Keratinocyte (primary cell): Measurements from ENCODE around the gene MGAM2. TPM values are rescaled to one million over a fixed set of nuclear protein-coding genes. Genes with fewer than 3 reads are reported as not detected.

Source experiments
- DNase-seq: peaks from one replicate; pipeline ENCODE4 v3.0.0-alpha.2; 2011; ENCODE audit warnings: low read depth, missing footprints, low spot score
- FAIRE-seq: peaks from 2 replicates; lab custom pipeline; 2011; peaks lifted over from hg19 to GRCh38; lab: Jason Lieb, UNC
- H2AFZ ChIP-seq: 2 replicates; pipeline ENCODE4 v1.6.0; 2012; ENCODE audit warnings: low read length, control low read depth, inconsistent platforms; ENCODE audit not compliant: control insufficient read depth
- H3K27ac ChIP-seq: 2 replicates; pipeline ENCODE4 v1.5.1; 2011; ENCODE audit warnings: low read length; ENCODE audit not compliant: control insufficient read depth, insufficient read depth
- H3K27me3 ChIP-seq: 3 replicates; pipeline ENCODE4 v1.6.0; 2011; ENCODE audit warnings: low read length; ENCODE audit not compliant: control insufficient read depth, insufficient read depth; ENCODE audit errors: extremely low read depth
- H3K36me3 ChIP-seq, 2 experiments: 2 replicates in 1 of 2; 3 replicates in 1 of 2; pipeline ENCODE4 v1.5.1; 2011; ENCODE audit warnings: low read length in 2 of 2, mild to moderate bottlenecking in 1 of 2; ENCODE audit not compliant: control insufficient read depth in 2 of 2, insufficient read depth in 2 of 2; ENCODE audit errors: extremely low read depth in 1 of 2
- H3K4me1 ChIP-seq: 3 replicates; pipeline ENCODE4 v1.5.1; 2011; ENCODE audit warnings: low read length; ENCODE audit not compliant: control insufficient read depth, insufficient read depth; ENCODE audit errors: extremely low read depth
- H3K4me2 ChIP-seq: 3 replicates; pipeline ENCODE4 v1.6.0; 2011; ENCODE audit warnings: low read depth, low read length; ENCODE audit not compliant: control insufficient read depth, insufficient read depth; ENCODE audit errors: extremely low read depth
- H3K4me3 ChIP-seq, 3 experiments: fragments of 200-600 bp in 1 of 3; sonication (generic) in 1 of 3; 2 replicates in 2 of 3; 3 replicates in 1 of 3; pipeline ENCODE4 v1.5.1; 2011 to 2016; ENCODE audit warnings: low read length in 3 of 3, mild to moderate bottlenecking in 3 of 3, control low read depth in 2 of 3, inconsistent platforms in 1 of 3, low read depth in 1 of 3, mixed read lengths in 1 of 3, mixed run types in 1 of 3, moderate library complexity in 1 of 3; ENCODE audit not compliant: control insufficient read depth in 2 of 3, insufficient read depth in 2 of 3; ENCODE audit errors: extremely low read depth in 1 of 3
- H3K79me2 ChIP-seq: 2 replicates; pipeline ENCODE4 v1.6.0; 2012; ENCODE audit warnings: low read length; ENCODE audit not compliant: control insufficient read depth, insufficient read depth
- H3K9ac ChIP-seq: 3 replicates; pipeline ENCODE4 v1.6.0; 2011; ENCODE audit warnings: low read length; ENCODE audit not compliant: control insufficient read depth, insufficient read depth; ENCODE audit errors: extremely low read depth
- H3K9me1 ChIP-seq: 3 replicates; pipeline ENCODE4 v1.6.0; 2011; ENCODE audit warnings: low read length; ENCODE audit not compliant: control insufficient read depth, insufficient read depth; ENCODE audit errors: extremely low read depth
- H3K9me3 ChIP-seq: 2 replicates; pipeline ENCODE4 v1.5.1; 2012; ENCODE audit warnings: low read depth, low read length; ENCODE audit not compliant: control insufficient read depth
- H4K20me1 ChIP-seq: 3 replicates; pipeline ENCODE4 v1.6.0; 2011; ENCODE audit warnings: low read length; ENCODE audit not compliant: control insufficient read depth, insufficient read depth; ENCODE audit errors: extremely low read depth
- EZH2 ChIP-seq: IDR thresholded peaks from one replicate; pipeline ENCODE4 v1.6.1; 2012; ENCODE audit warnings: inconsistent platforms, mild to moderate bottlenecking, low read length, moderate library complexity
- dilution Hi-C: fragments of 300-500 bp; cut with MboI; formaldehyde crosslinking; loops from one replicate; pipeline ENCODE4 v1.7.0; 2020; ENCODE audit warnings: low sequenced_read_pairs; ENCODE audit not compliant: extremely low pct_ligation_motif_present
- polyA plus RNA-seq, 5 experiments: library from polyadenylated mRNA; depleted of rRNA in 3 of 5; stranded (reverse) in 3 of 5; stranded (forward) in 1 of 5; unstranded in 1 of 5; fragments of >200 nt; gene quantifications; 1 replicate in 1 of 5; 2 replicates in 3 of 5; 3 replicates in 1 of 5; pipeline versions ENCODE4 v1.2.1 to v1.2.3, GENCODE V29; 2011 to 2012; ENCODE audit warnings: missing spikeins in 2 of 5, low read depth in 1 of 5, low replicate concordance in 1 of 5
- TF ChIP-seq, protein P1 (sequence below), 3 experiments: IDR thresholded peaks in 1 of 3; conservative IDR thresholded peaks in 1 of 3; optimal IDR thresholded peaks in 1 of 3; 2 replicates in 2 of 3; 3 replicates in 1 of 3; pipeline versions ENCODE3 to v1.5.1; 2011; ENCODE audit warnings: low read length in 3 of 3, mild to moderate bottlenecking in 3 of 3, moderate library complexity in 2 of 3, control low read depth in 1 of 3, inconsistent platforms in 1 of 3; ENCODE audit not compliant: insufficient read depth in 2 of 3; ENCODE audit errors: extremely low read depth in 1 of 3

Gene MGAM2
- polyA plus RNA-seq, 1 donor (not counting 4 experiments of a cell fraction or from before 2014, with no cell fraction given) = 0.04 TPM

DNA sequence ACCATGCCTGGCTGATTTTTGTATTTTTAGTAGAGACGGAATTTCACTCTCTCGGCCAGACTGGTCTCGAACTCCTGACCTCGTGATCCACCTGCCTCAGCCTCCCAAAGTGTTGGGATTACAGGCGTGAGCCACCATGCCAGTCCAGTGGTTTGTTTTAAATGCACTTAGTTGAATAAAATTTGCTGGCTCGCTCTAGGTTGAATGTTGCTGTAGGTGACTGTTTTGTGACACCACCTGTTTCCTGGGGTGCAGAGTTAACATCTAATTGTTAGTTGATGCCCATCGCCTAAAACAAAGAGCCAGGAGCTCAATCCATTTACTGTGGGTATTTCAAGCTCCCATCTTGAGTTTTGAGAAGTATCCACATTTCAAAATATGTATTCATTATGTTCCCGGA is 31.2 kb downstream of the MGAM2 start:
- Histone ChIP-seq H3K9me3 (no peaks in the 10 kb centered on the region), H3K27me3 (no peaks in the 10 kb centered on the region), H3K9me1 (no peaks in the 10 kb centered on the region), H2AFZ (no peak overlapping the region), H3K4me2 (no peak overlapping the region), H3K4me1 (no peaks in the 10 kb centered on the region), H3K36me3 (no peaks in the 10 kb centered on the region), H3K27ac (no peak overlapping the region), H4K20me1 (no peaks in the 10 kb centered on the region), H3K4me3 (no peak overlapping the region), H3K79me2 (no peaks in the 10 kb centered on the region), H3K9ac (no peak overlapping the region)
- TF ChIP-seq, protein P1, sequence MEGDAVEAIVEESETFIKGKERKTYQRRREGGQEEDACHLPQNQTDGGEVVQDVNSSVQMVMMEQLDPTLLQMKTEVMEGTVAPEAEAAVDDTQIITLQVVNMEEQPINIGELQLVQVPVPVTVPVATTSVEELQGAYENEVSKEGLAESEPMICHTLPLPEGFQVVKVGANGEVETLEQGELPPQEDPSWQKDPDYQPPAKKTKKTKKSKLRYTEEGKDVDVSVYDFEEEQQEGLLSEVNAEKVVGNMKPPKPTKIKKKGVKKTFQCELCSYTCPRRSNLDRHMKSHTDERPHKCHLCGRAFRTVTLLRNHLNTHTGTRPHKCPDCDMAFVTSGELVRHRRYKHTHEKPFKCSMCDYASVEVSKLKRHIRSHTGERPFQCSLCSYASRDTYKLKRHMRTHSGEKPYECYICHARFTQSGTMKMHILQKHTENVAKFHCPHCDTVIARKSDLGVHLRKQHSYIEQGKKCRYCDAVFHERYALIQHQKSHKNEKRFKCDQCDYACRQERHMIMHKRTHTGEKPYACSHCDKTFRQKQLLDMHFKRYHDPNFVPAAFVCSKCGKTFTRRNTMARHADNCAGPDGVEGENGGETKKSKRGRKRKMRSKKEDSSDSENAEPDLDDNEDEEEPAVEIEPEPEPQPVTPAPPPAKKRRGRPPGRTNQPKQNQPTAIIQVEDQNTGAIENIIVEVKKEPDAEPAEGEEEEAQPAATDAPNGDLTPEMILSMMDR (optimal IDR thresholded peaks at IDR 0.05 in 1 of 3, IDR thresholded peaks at IDR 0.05 in 1 of 3, conservative IDR thresholded peaks at IDR 0.05 in 1 of 3; ENCODE audit: extremely low read depth in 1 of 3, insufficient read depth in 2 of 3, low read length in 3 of 3) = no peak
- TF ChIP-seq EZH2 = no peak
- no peak for FAIRE-seq
- dilution Hi-C loops = no loop called here
- DNase-seq = no peak

DNA sequence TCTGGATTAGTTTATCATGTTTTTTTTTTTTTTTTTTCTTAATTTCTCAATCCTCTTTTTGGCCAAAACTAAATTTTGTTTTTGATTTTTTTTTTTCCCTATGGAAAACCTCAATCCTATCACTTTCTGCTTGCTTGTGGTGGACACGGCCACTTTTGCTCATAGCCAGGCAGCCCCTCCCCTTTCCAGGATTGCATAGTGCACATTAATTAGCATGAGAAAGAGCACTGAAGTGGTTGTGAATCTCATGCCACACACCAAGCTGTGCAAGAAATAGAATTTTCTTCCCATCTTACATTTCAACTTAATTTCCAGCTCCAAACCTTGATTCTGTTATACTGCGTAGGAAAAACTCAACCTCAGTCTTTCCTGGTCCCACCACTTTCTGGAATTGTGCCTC is 34.6 kb downstream of the MGAM2 start:
- H2AFZ ChIP-seq = no peak overlapping the region
- no peak overlapping the region for H3K9ac ChIP-seq
- FAIRE-seq (no peak), DNase-seq (no peak)
- dilution Hi-C loops = no loop called here
- H3K27ac ChIP-seq = no peak overlapping the region
- no peaks in the 10 kb centered on the region for H4K20me1 ChIP-seq
- H3K27me3 ChIP-seq = no peaks in the 10 kb centered on the region
- no peak overlapping the region for H3K4me3 ChIP-seq
- no peaks in the 10 kb centered on the region for H3K9me3 ChIP-seq
- no peak overlapping the region for H3K4me2 ChIP-seq
- no peaks in the 10 kb centered on the region for H3K79me2 ChIP-seq
- no peaks in the 10 kb centered on the region for H3K9me1 ChIP-seq
- no peaks in the 10 kb centered on the region for H3K4me1 ChIP-seq
- TF ChIP-seq, protein P1 (optimal IDR thresholded peaks at IDR 0.05 in 1 of 3, IDR thresholded peaks at IDR 0.05 in 1 of 3, conservative IDR thresholded peaks at IDR 0.05 in 1 of 3; ENCODE audit: extremely low read depth in 1 of 3, insufficient read depth in 2 of 3, low read length in 3 of 3) = no peak
- no peak for TF ChIP-seq EZH2
- no peaks in the 10 kb centered on the region for H3K36me3 ChIP-seq
